Neural progenitor cell (in vitro differentiated cells): Measurements from ENCODE around the gene ZCCHC7.

ENCODE experiments used
- CTCF ChIP-seq: fragments of 200-600 bp; sonication (generic); IDR thresholded peaks from 2 replicates; pipeline ENCODE4 v1.5.1; 2017; ENCODE audit warnings: antibody characterized with exemption, mild to moderate bottlenecking
- EZH2phosphoT487 ChIP-seq: fragments of 200-600 bp; sonication (generic); IDR thresholded peaks from 2 replicates; pipeline ENCODE4 v1.6.1; 2017; ENCODE audit warnings: antibody characterized with exemption

GRCh38 chr9:37342493-37342892 is 222.1 kb downstream of the ZCCHC7 start:
- TF ChIP-seq CTCF (no peak), EZH2phosphoT487 (no peak)
